ENCODE data around the gene SLC35G6. TPM values are rescaled to one million over a fixed set of nuclear protein-coding genes. Genes with fewer than 3 reads are reported as not detected.

Gene SLC35G6
- total RNA-seq, 1 experiment from 2014 or later, result not detected

GRCh38 chr17:7513850-7514419 lies 32.7 kb downstream of the SLC35G6 start:
- Histone ChIP-seq H4K20me1 (ENCODE audit: low read length) (no peaks in the 10 kb centered on the region), H3K4me3 (ENCODE audit: low read length) (no peak overlapping the region), H3K36me3 (ENCODE audit: low read depth, low read length) (peaks cover 17% of the 10 kb centered on the region), H2AFZ (ENCODE audit: low read length) (no peak overlapping the region), H3K4me2 (ENCODE audit: low read length) (no peak overlapping the region), H3K9me2 (replicated peaks; ENCODE audit: low read length) (no peaks in the 10 kb centered on the region), H3K27ac (ENCODE audit: low read length) (no peak overlapping the region), H3K4me1 (ENCODE audit: insufficient read depth, low read length) (no peaks in the 10 kb centered on the region), H3K79me2 (ENCODE audit: low read length) (no peaks in the 10 kb centered on the region), H3K9me3 (ENCODE audit: low read length) (no peaks in the 10 kb centered on the region), H3K9ac (ENCODE audit: low read length) (no peak overlapping the region), H3F3A (ENCODE audit: low read length, unreplicated experiment) (no peaks in the 10 kb centered on the region), H3K27me3 (ENCODE audit: low read length) (no peaks in the 10 kb centered on the region)
- CTCF ChIA-PET, result interaction anchor here (0.6 to 1.2 kb wide), 2 partner anchors 47 to 77 kb away, joined by 8 to 9 read pairs; no protein-coding TSS in a partner anchor
- DNase-seq, result no peak
- intact Hi-C loops (cut with micrococcal nuclease), result loop anchor here (1.0 kb wide), 1 partner anchor 47 kb away; the partner anchor contains the start of gene SENP3
- no peak for ATAC-seq
- POLR2A ChIA-PET (ENCODE audit: unreplicated experiment), result no interaction called here
- TSS peak; percentile 63 for BruUV-seq (replicated peaks)
- no peak for TF ChIP-seq CTCF (conservative IDR thresholded peaks at IDR 0.05; ENCODE audit: low read depth, low read length)
- TF ChIP-seq EZH2phosphoT487 (IDR thresholded peaks at IDR 0.05; ENCODE audit: borderline replicate concordance, low read length), result no peak
- TF ChIP-seq EZH2 (IDR thresholded peaks at IDR 0.05; ENCODE audit: low read length, unreplicated experiment), result no peak

- no peaks in the 10 kb centered on the region for H3K9me2 ChIP-seq (replicated peaks; ENCODE audit: low read length)
- H3K4me1 ChIP-seq (ENCODE audit: insufficient read depth, low read length), result no peaks in the 10 kb centered on the region
- H2AFZ ChIP-seq (ENCODE audit: low read length), result no peak overlapping the region
- no peaks in the 10 kb centered on the region for H3K9me3 ChIP-seq (ENCODE audit: low read length)
- intact Hi-C loops (cut with micrococcal nuclease), result no loop called here
- no TSS peak for BruUV-seq (replicated peaks)
- no peak overlapping the region for H3K27ac ChIP-seq (ENCODE audit: low read length)
- H3K4me2 ChIP-seq (ENCODE audit: low read length), result no peak overlapping the region
- no peak for DNase-seq
- TF ChIP-seq EZH2 (IDR thresholded peaks at IDR 0.05; ENCODE audit: low read length, unreplicated experiment) (no peak), EZH2phosphoT487 (IDR thresholded peaks at IDR 0.05; ENCODE audit: borderline replicate concordance, low read length) (no peak), CTCF (conservative IDR thresholded peaks at IDR 0.05; ENCODE audit: low read depth, low read length) (no peak)
- peaks cover 9% of the 10 kb centered on the region for H3K36me3 ChIP-seq (ENCODE audit: low read depth, low read length)
- H3K9ac ChIP-seq (ENCODE audit: low read length), result no peak overlapping the region
- no peak overlapping the region for H3K4me3 ChIP-seq (ENCODE audit: low read length)
- ChIA-PET POLR2A (ENCODE audit: unreplicated experiment) (no interaction called here), CTCF (no interaction called here)
- H3F3A ChIP-seq (ENCODE audit: low read length, unreplicated experiment), result no peaks in the 10 kb centered on the region
- H3K27me3 ChIP-seq (ENCODE audit: low read length), result no peaks in the 10 kb centered on the region
- no peaks in the 10 kb centered on the region for H3K79me2 ChIP-seq (ENCODE audit: low read length)
- no peak for ATAC-seq
- no peaks in the 10 kb centered on the region for H4K20me1 ChIP-seq (ENCODE audit: low read length)
These were observed 34.8 kb downstream of the SLC35G6 start for GRCh38 chr17:7515911-7516610.

GRCh38 chr17:7523033-7523432 lies 41.8 kb downstream of the SLC35G6 start:
- no peak overlapping the region for H3K4me3 ChIP-seq (ENCODE audit: low read length)
- H3K27ac ChIP-seq (ENCODE audit: low read length), result no peak overlapping the region
- TF ChIP-seq CTCF (conservative IDR thresholded peaks at IDR 0.05; ENCODE audit: low read depth, low read length) (peak; percentile 47; the same call in 1 of the 2 replicates), EZH2phosphoT487 (IDR thresholded peaks at IDR 0.05; ENCODE audit: borderline replicate concordance, low read length) (no peak), EZH2 (IDR thresholded peaks at IDR 0.05; ENCODE audit: low read length, unreplicated experiment) (no peak)
- intact Hi-C loops (cut with micrococcal nuclease), result no loop called here
- no peaks in the 10 kb centered on the region for H3K9me3 ChIP-seq (ENCODE audit: low read length)
- ChIA-PET CTCF (interaction anchor here (0.6 kb wide), 1 partner anchor 180 kb away, joined by 4 read pairs; no protein-coding TSS in a partner anchor), POLR2A (ENCODE audit: unreplicated experiment) (no interaction called here)
- no peaks in the 10 kb centered on the region for H3F3A ChIP-seq (ENCODE audit: low read length, unreplicated experiment)
- no TSS peak for BruUV-seq (replicated peaks)
- no peaks in the 10 kb centered on the region for H3K79me2 ChIP-seq (ENCODE audit: low read length)
- no peaks in the 10 kb centered on the region for H3K36me3 ChIP-seq (ENCODE audit: low read depth, low read length)
- no peak overlapping the region for H3K9ac ChIP-seq (ENCODE audit: low read length)
- no peaks in the 10 kb centered on the region for H3K9me2 ChIP-seq (replicated peaks; ENCODE audit: low read length)
- DNase-seq (peak; percentile 3), ATAC-seq (no peak)
- H3K27me3 ChIP-seq (ENCODE audit: low read length), result no peaks in the 10 kb centered on the region
- H4K20me1 ChIP-seq (ENCODE audit: low read length), result no peaks in the 10 kb centered on the region
- no peaks in the 10 kb centered on the region for H3K4me1 ChIP-seq (ENCODE audit: insufficient read depth, low read length)
- H2AFZ ChIP-seq (ENCODE audit: low read length), result no peak overlapping the region
- no peak overlapping the region for H3K4me2 ChIP-seq (ENCODE audit: low read length)
